Astrocyte (in vitro differentiated cells and primary cell): ENCODE results near the gene SUSD6.

Experiments used
- EZH2 ChIP-seq: IDR thresholded peaks from 2 replicates; pipeline ENCODE4 v1.6.1; 2012; ENCODE audit warnings: mild to moderate bottlenecking, low read length, inconsistent platforms; ENCODE audit not compliant: insufficient read depth
- TF ChIP-seq, protein P1 (sequence below): IDR thresholded peaks from 2 replicates; pipeline ENCODE4 v1.5.1; 2011; ENCODE audit warnings: low read depth, mild to moderate bottlenecking, inconsistent platforms, low read length, moderate library complexity; ENCODE audit not compliant: insufficient read depth

- no peak for TF ChIP-seq EZH2
- TF ChIP-seq, protein P1, sequence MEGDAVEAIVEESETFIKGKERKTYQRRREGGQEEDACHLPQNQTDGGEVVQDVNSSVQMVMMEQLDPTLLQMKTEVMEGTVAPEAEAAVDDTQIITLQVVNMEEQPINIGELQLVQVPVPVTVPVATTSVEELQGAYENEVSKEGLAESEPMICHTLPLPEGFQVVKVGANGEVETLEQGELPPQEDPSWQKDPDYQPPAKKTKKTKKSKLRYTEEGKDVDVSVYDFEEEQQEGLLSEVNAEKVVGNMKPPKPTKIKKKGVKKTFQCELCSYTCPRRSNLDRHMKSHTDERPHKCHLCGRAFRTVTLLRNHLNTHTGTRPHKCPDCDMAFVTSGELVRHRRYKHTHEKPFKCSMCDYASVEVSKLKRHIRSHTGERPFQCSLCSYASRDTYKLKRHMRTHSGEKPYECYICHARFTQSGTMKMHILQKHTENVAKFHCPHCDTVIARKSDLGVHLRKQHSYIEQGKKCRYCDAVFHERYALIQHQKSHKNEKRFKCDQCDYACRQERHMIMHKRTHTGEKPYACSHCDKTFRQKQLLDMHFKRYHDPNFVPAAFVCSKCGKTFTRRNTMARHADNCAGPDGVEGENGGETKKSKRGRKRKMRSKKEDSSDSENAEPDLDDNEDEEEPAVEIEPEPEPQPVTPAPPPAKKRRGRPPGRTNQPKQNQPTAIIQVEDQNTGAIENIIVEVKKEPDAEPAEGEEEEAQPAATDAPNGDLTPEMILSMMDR: no peak
These were observed 51.4 kb downstream of the SUSD6 start for GRCh38 chr14:69662636-69663299.
